ENCODE results near the gene KCNMB2. TPM values are rescaled to one million over a fixed set of nuclear protein-coding genes. Genes with fewer than 3 reads are reported as not detected.

Gene KCNMB2
- polyA plus RNA-seq, 1 experiment, result not detected

GRCh38 chr3:178709051-178709450 is 172.8 kb downstream of the KCNMB2 start:
- no peak for TF ChIP-seq CTCF (IDR thresholded peaks at IDR 0.05; ENCODE audit: insufficient read depth, low read depth, low read length)
- POLR2A ChIA-PET, result no interaction called here
- H3K27me3 ChIP-seq (ENCODE audit: control insufficient read depth, insufficient read depth, low read length), result no peaks in the 10 kb centered on the region
- H3K36me3 ChIP-seq (ENCODE audit: control insufficient read depth, insufficient read depth, low read length), result no peaks in the 10 kb centered on the region
- no peak for DNase-seq (ENCODE audit: low read depth)
- no peak overlapping the region for H3K4me3 ChIP-seq (ENCODE audit: low read depth, low read length)
- CTCF ChIA-PET, result no interaction called here

DNA sequence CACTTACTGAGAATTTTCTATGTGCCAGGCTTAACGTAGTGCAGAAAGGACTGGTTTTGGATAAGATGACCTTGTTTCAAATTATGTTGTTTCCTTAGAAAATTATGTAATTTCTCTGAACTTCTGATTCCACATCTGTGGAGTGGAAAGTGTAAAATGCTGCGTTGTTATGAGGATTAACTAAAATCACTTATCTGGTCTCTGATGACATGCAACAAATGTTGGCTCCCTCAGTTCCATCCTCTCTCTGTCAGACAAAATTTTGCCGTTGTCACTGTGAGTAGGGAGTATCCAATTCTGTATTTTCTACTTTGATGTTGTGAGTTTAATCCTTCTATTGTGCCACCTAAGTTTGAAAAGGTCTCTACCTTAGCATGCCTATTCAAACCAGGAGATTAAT is 175.5 kb downstream of the KCNMB2 start:
- no peak for DNase-seq (ENCODE audit: low read depth)
- TF ChIP-seq CTCF (IDR thresholded peaks at IDR 0.05; ENCODE audit: insufficient read depth, low read depth, low read length), result no peak
- no peak overlapping the region for H3K4me3 ChIP-seq (ENCODE audit: low read depth, low read length)
- ChIA-PET POLR2A (no interaction called here), CTCF (no interaction called here)
- no peaks in the 10 kb centered on the region for H3K36me3 ChIP-seq (ENCODE audit: control insufficient read depth, insufficient read depth, low read length)
- H3K27me3 ChIP-seq (ENCODE audit: control insufficient read depth, insufficient read depth, low read length), result no peaks in the 10 kb centered on the region

DNA sequence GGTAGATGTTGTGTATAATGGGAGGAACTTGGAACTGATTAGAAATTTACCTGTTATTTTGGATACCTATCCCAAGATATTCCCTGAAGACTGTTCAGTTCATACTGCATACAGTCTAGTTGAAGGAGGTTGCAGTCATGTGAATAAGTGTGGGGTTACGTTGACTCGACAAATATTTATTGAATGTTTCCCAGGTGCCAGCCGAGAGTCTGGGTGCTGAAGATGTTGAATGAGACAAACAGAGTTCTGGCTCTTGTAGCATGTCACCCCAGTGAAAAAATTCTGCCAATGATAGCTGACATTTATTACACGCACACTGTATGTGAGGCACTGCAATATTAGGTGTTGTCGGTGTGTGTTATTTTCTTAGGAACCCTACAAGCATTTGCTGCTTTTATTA is 176.0 kb downstream of the KCNMB2 start:
- no peak for TF ChIP-seq CTCF (IDR thresholded peaks at IDR 0.05; ENCODE audit: insufficient read depth, low read depth, low read length)
- DNase-seq (ENCODE audit: low read depth), result no peak

DNA sequence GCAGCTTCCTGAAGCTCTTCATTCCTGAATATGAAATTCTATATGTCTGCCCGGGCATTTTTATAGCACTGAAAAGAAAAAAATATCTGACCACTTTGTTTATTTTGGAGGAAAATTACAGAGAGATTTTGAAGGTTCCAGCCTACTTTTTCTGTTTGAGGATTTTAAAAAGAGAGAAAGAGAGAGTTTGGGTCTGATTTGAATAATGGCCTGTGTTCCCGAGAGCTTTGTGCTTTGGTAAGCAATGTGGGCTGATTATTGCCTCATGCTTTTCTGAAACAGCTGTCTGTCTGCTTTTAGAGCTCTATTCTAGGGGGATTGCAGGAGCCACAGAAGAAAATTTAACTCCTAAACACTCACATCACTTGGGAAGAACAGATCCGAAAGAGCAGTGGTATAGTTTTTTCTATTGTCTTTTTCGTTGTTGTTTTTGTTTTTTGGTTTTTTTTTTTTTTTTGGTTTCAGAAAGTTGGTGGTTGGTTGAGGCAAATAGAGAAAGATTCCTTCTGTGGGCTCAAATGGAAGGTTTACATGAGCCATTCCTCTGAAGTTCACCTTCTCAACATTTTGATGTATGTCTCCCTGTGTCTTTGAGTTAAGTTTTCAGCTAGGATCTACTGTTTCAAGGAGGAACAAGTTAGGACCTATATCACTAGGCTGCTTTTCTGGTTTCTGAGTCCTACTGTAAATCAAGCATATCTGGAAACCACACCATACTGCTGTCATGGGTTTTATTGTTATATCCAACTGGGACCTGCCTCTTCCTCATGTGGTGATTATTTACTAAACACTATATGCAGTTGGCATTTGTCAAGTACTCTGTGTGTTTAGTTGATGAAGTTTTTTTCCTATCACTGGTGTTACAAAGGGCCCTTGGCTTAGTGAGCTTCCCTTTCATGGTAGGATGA is 178.9 kb downstream of the KCNMB2 start:
- Histone ChIP-seq H3K36me3 (ENCODE audit: control insufficient read depth, insufficient read depth, low read length) (no peaks in the 10 kb centered on the region), H3K27me3 (ENCODE audit: control insufficient read depth, insufficient read depth, low read length) (no peaks in the 10 kb centered on the region), H3K4me3 (ENCODE audit: low read depth, low read length) (no peak overlapping the region)
- CTCF ChIA-PET, result no interaction called here
- POLR2A ChIA-PET, result no interaction called here
- DNase-seq (ENCODE audit: low read depth), result no peak
- TF ChIP-seq CTCF (IDR thresholded peaks at IDR 0.05; ENCODE audit: insufficient read depth, low read depth, low read length), result no peak

More for the DNA sequence above, 176.0 kb downstream of the KCNMB2 start:
- Histone ChIP-seq H3K27me3 (ENCODE audit: control insufficient read depth, insufficient read depth, low read length) (no peaks in the 10 kb centered on the region), H3K4me3 (ENCODE audit: low read depth, low read length) (no peak overlapping the region), H3K36me3 (ENCODE audit: control insufficient read depth, insufficient read depth, low read length) (no peaks in the 10 kb centered on the region)
- ChIA-PET POLR2A (no interaction called here), CTCF (no interaction called here)

DNA sequence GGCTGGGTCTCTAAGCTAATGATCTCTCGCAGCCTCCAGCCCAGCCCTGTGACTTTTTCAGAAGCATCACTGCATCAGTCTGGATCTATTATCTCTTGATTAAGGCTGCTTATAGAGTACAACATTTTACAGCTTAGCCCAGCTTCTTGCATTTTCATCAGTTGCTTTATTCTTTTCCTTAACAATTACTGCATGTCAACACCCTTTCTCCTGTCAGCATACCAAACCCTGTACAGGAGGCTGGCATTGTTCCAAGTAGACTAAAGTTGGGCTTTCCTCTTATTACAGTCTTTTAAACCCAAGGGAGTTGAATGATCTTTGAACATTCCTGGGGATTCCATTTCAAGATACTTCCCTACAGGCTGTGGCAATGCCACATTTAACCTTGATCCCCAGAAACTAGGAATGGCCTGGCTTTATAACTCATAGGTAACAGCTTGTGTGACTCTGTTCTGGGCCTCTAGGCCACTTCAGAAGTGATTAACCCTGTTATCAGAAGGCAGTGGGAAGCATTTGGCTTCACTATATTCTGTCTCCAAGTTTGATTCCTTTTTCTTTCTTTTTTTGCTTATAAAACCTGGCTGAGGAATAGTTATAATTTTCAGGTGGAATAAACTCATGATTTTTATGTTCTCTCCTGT is 182.9 kb downstream of the KCNMB2 start:
- no peak for TF ChIP-seq CTCF (IDR thresholded peaks at IDR 0.05; ENCODE audit: insufficient read depth, low read depth, low read length)
- DNase-seq (ENCODE audit: low read depth), result no peak
- ChIA-PET CTCF (interaction anchor here (1.0 kb wide), 1 partner anchor 27 kb away, joined by 3 read pairs; no protein-coding TSS in a partner anchor), POLR2A (no interaction called here)
- Histone ChIP-seq H3K36me3 (ENCODE audit: control insufficient read depth, insufficient read depth, low read length) (no peaks in the 10 kb centered on the region), H3K27me3 (ENCODE audit: control insufficient read depth, insufficient read depth, low read length) (no peaks in the 10 kb centered on the region), H3K4me3 (ENCODE audit: low read depth, low read length) (no peak overlapping the region)
